MV-4-11 (cell line): ENCODE results near the gene PTPRR.

Source experiments
- DNase-seq: peaks from one replicate; lab custom pipeline; 2025; lab: John Stamatoyannopoulos, UW

Gene PTPRR

GRCh38 chr12:70910666-70911065 is 9.9 kb downstream of the PTPRR start:
- no peak for DNase-seq

GRCh38 chr12:70908978-70909377 is 11.6 kb downstream of the PTPRR start:
- DNase-seq: no peak

GRCh38 chr12:70907412-70907811 is 13.1 kb downstream of the PTPRR start:
- DNase-seq: no peak

- no peak for DNase-seq
Measured at GRCh38 chr12:70895956-70896355, 24.6 kb downstream of the PTPRR start.

- DNase-seq: no peak
Measured at GRCh38 chr12:70892593-70892992, 27.9 kb downstream of the PTPRR start.

- DNase-seq: no peak
Measured at GRCh38 chr12:70890895-70891832, 29.4 kb downstream of the PTPRR start.

GRCh38 chr12:70885956-70886355 is 34.6 kb downstream of the PTPRR start:
- no peak for DNase-seq

- no peak for DNase-seq
Measured at GRCh38 chr12:70883855-70884254, 36.7 kb downstream of the PTPRR start.

- no peak for DNase-seq
Measured at GRCh38 chr12:70880744-70881143, 39.8 kb downstream of the PTPRR start.

- DNase-seq: no peak
Measured at GRCh38 chr12:70876952-70877351, 43.6 kb downstream of the PTPRR start.

- DNase-seq: no peak
Measured at GRCh38 chr12:70875628-70876027, 44.9 kb downstream of the PTPRR start.

- no peak for DNase-seq
Measured at GRCh38 chr12:70854881-70855568, 65.5 kb downstream of the PTPRR start.

- DNase-seq: no peak
Measured at GRCh38 chr12:70854138-70854537, 66.4 kb downstream of the PTPRR start.

- peak; percentile 85 for DNase-seq
Measured at GRCh38 chr12:70853326-70853725, 67.2 kb downstream of the PTPRR start.

- DNase-seq: peak; percentile 1
Measured at GRCh38 chr12:70852416-70853150, 68.0 kb downstream of the PTPRR start.

GRCh38 chr12:70849265-70849960 is 71.1 kb downstream of the PTPRR start:
- no peak for DNase-seq

GRCh38 chr12:70847871-70848270 is 72.7 kb downstream of the PTPRR start:
- DNase-seq: no peak

- no peak for DNase-seq
Measured at GRCh38 chr12:70845268-70845667, 75.3 kb downstream of the PTPRR start.

GRCh38 chr12:70843363-70843762 is 77.2 kb downstream of the PTPRR start:
- no peak for DNase-seq

GRCh38 chr12:70842942-70843341 is 77.6 kb downstream of the PTPRR start:
- DNase-seq: no peak

GRCh38 chr12:70842136-70842535 is 78.4 kb downstream of the PTPRR start:
- DNase-seq: no peak
